Lower leg skin (tissue), 4 donors: Measurements from ENCODE around the gene MPP3. TPM values are rescaled to one million over a fixed set of nuclear protein-coding genes. Genes with fewer than 3 reads are reported as not detected.
"Not testable (repeated sequence)": the region's sequence is repeated elsewhere in the genome, so short reads cannot be mapped to it uniquely, and the experiment has no call there.

Experiments used
- DNase-seq, 2 donors: peaks; one replicate each; pipeline ENCODE4 v3.0.0-alpha.2; 2019; ENCODE audit warnings: low spot score in 2 of 2
- H3K4me3 ChIP-seq: fragments of 200-600 bp; sonication (generic); 2 replicates; pipeline ENCODE4 v1.5.1; 2017; ENCODE audit warnings: mild to moderate bottlenecking, low read depth; ENCODE audit not compliant: poor library complexity, severe bottlenecking
- CTCF ChIP-seq, 3 donors: fragments of 450-650 bp; IDR thresholded peaks; one replicate each; pipeline ENCODE4 v1.5.1; 2016; ENCODE audit warnings: antibody characterized with exemption in 3 of 3, mild to moderate bottlenecking in 3 of 3, moderate library complexity in 2 of 3
- POLR2A ChIP-seq, 2 donors: fragments of 450-650 bp; IDR thresholded peaks; one replicate each; pipeline ENCODE4 v1.6.1; 2016 to 2017; ENCODE audit warnings: antibody characterized with exemption in 2 of 2, mild to moderate bottlenecking in 1 of 2, moderate library complexity in 1 of 2
- WGBS, 2 donors: methylation state at CpG; one replicate each; pipeline ENCODE4 v1.1.5; 2018; 5-methylcytosine and 5-hydroxymethylcytosine counted together
- intact Hi-C: fragments of 100-400 bp; cut with DNase I; formaldehyde crosslinking; loops from one replicate; pipeline ENCODE4 v1.15.0; 2023; ENCODE audit warnings: low total_unique reads
- total RNA-seq, 4 donors: library from RNA; depleted of rRNA; stranded (reverse); fragments of >200 nt; gene quantifications; one replicate each; pipeline ENCODE4 v1.1.0, GENCODE V29; 2016

The MPP3 gene
- total RNA-seq, 4 donors from 2014 or later: 1.9 to 8.9 (median 6.3) TPM

DNA sequence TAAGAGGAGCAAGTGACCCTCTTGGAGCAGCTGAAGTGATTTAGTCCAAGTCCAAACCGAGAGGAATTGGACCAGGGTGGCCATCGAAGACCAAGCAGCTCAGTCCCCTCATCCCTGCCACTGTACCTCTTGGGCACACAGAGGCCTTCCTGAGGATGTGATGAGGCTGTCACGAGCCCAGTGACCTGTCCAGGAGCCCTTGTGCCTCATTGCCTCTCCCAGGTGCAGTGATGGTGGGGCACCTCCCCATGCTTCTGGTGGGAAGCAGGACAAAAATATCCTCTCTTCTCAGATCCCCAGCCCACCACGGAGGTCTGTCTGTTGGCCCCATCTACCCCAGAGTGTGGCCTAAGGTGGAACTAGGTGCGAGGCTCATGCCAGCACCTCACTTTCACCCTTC, 11.3 kb upstream of the MPP3 start:
- no peak for DNase-seq
- no peak overlapping the region for H3K4me3 ChIP-seq
- WGBS, 2 donors: 91 to 92% methylated on average over 5 of the region's 5 CpGs
- intact Hi-C loops: loop anchor here (10.0 kb wide), 1 partner anchor 59 kb away; the partner anchor contains the start of gene CFAP97D1
- TF ChIP-seq POLR2A (IDR thresholded peaks at IDR 0.05): no peak
- TF ChIP-seq CTCF (IDR thresholded peaks at IDR 0.05): no peak

- 70 to 74% methylated on average over 7 of the region's 7 CpGs for WGBS, 2 donors
These were observed 10.0 kb upstream of the MPP3 start for GRCh38 chr17:43842975-43843325.

DNA sequence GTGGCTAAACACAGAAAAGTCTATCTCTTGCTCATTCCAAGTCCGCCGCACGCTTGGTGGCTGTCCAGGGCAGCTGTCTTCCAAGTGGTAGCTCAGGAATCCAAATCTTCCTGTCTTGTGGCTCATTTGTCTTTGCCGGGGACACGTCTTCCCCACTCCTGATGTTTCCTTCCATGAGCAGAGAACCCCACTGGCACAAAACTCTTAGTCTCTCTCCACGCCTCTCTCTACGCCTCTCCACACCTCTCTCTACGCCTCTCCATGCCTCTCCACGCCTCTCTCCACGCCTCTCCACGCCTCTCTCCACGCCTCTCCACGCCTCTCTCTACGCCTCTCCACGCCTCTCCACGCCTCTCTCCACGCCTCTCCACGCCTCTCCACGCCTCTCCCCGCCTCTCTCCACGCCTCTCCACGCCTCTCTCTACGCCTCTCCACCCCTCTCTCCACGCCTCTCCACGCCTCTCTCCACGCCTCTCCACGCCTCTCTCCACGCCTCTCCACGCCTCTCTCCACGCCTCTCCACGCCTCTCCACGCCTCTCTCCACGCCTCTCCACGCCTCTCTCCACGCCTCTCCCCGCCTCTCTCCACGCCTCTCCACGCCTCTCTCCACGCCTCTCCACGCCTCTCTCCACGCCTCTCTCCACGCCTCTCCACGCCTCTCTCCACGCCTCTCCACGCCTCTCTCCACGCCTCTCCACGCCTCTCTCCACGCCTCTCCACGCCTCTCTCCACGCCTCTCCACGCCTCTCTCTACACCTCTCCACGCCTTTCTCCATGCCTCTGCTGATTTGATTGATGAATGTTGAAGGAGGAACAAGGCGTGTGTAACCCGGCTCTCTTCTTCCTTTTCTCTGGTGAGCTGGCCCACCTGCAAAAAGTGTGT, 9.4 kb upstream of the MPP3 start:
- H3K4me3 ChIP-seq, DNase-seq: not testable (repeated sequence)
- 62 to 73% methylated on average over 53 to 54 of the region's 54 CpGs for WGBS, 2 donors
- intact Hi-C loops: loop anchor here (10.0 kb wide), 1 partner anchor 58 kb away; the partner anchor contains the start of gene CFAP97D1

More at GRCh38 chr17:43842975-43843325, 10.0 kb upstream of the MPP3 start:
- no peak for DNase-seq
- H3K4me3 ChIP-seq: no peak overlapping the region
- intact Hi-C loops: loop anchor here (10.0 kb wide), 1 partner anchor 58 kb away; the partner anchor contains the start of gene CFAP97D1
- TF ChIP-seq CTCF (IDR thresholded peaks at IDR 0.05) (no peak), POLR2A (IDR thresholded peaks at IDR 0.05) (no peak)

GRCh38 chr17:43841282-43841681, 8.3 kb upstream of the MPP3 start:
- no peak for TF ChIP-seq CTCF (IDR thresholded peaks at IDR 0.05)
- no peak for TF ChIP-seq POLR2A (IDR thresholded peaks at IDR 0.05)
- 38 to 41% methylated on average over 4 of the region's 4 CpGs for WGBS, 2 donors
- H3K4me3 ChIP-seq: no peak overlapping the region
- intact Hi-C loops: loop anchor here (10.0 kb wide), 1 partner anchor 56 kb away; the partner anchor contains the start of gene CFAP97D1
- DNase-seq: no peak

DNA sequence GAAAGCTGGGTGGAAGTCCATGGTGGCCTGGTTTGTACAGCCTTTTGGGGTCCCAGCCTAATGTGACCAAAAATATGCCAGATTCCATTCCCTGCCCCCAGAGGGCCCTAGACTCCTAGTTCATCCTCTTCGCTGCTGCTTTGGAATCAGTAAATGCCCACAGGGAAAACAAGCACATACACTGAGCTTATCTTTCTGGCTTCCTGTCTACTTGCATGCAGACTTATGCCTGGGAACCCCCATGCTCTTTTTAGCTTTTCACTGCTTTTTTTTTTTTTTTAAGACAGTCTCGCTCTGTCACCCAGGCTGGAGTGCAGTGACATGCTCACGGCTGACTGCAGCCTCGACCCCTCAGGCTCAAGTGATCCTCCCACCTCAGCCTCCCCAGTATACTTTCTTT, 7.9 kb upstream of the MPP3 start:
- intact Hi-C loops: loop anchor here (10.0 kb wide), 1 partner anchor 56 kb away; the partner anchor contains the start of gene CFAP97D1
- DNase-seq: no peak
- 37 to 54% methylated on average over 4 of the region's 4 CpGs for WGBS, 2 donors
- TF ChIP-seq CTCF (IDR thresholded peaks at IDR 0.05) (no peak), POLR2A (IDR thresholded peaks at IDR 0.05) (no peak)
- H3K4me3 ChIP-seq: no peak overlapping the region

GRCh38 chr17:43839670-43840108, 6.7 kb upstream of the MPP3 start:
- intact Hi-C loops: loop anchor here (10.0 kb wide), 1 partner anchor 55 kb away; the partner anchor contains the start of gene CFAP97D1
- DNase-seq: no peak
- H3K4me3 ChIP-seq: no peak overlapping the region
- 28 to 30% methylated on average over 7 of the region's 7 CpGs for WGBS, 2 donors
- TF ChIP-seq POLR2A (IDR thresholded peaks at IDR 0.05) (no peak), CTCF (IDR thresholded peaks at IDR 0.05) (no peak)
